ENCODE data around the gene ZMYND15.

The ZMYND15 gene

DNA sequence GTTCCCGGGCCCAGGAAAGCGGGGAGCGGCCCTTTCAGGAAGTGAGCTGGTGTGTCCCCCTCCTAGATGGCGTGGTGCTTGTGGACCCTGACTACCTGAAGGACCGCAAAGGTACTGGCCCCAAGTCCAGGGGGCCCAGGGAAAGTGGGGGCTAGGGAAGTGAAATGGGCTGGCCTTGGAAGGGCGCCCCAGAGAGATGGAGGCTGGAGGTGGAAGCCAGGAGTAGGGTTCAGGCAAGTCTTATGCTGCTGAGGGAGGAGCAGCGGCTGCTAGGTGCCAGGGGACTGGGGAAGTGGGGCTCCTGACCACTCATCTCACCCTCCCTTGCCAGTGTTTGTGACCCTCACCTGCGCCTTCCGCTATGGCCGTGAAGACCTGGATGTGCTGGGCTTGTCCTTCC is 23.6 kb upstream of the ZMYND15 start:
- no peak for DNase-seq

DNA sequence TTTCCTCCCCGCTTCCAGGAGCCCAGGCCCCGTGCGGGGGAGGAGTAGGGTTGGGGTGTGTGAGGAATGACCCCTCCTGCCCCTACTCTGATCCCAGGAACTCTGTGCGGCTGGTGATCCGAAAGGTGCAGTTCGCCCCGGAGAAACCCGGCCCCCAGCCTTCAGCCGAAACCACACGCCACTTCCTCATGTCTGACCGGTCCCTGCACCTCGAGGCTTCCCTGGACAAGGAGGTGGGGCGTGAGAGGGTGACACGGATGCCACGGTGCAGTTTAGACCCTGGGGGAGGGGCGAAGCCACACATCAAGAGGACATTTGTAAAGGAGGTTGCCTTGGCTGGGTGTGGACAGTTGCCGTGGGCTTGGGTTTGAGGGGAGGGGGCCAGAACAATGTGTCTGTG is 21.8 kb upstream of the ZMYND15 start:
- DNase-seq = no peak

DNA sequence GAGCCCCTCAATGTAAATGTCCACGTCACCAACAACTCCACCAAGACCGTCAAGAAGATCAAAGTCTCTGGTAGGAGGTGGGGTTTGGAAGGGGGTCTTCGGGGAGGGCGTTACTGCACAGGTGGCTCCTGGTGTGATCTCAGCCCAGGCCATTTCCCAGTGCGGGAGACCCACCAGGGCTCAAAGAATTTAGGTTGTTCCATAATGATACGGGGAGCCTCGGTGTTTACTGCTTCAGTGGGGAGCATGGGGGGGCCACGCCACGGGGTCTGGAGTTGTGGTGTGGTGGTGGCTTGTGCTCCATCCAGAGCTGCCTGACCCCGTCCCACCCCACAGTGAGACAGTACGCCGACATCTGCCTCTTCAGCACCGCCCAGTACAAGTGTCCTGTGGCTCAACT is 21.4 kb upstream of the ZMYND15 start:
- DNase-seq = no peak

DNA sequence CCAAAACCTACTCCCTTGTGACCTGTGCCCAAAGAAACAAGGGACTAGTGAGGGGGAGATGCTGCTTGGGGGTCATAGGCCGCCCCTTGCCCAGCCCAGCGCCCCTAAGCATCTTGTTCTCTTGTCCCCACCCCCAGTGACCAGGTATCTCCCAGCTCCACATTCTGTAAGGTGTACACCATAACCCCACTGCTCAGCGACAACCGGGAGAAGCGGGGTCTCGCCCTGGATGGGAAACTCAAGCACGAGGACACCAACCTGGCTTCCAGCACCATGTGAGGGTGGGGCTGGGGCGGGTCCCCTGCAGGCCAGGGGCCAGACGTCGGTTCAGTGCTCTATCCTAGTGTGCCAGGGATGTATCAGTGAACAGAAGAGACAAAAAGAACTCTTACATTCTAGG is 20.5 kb upstream of the ZMYND15 start:
- no peak for DNase-seq

DNA sequence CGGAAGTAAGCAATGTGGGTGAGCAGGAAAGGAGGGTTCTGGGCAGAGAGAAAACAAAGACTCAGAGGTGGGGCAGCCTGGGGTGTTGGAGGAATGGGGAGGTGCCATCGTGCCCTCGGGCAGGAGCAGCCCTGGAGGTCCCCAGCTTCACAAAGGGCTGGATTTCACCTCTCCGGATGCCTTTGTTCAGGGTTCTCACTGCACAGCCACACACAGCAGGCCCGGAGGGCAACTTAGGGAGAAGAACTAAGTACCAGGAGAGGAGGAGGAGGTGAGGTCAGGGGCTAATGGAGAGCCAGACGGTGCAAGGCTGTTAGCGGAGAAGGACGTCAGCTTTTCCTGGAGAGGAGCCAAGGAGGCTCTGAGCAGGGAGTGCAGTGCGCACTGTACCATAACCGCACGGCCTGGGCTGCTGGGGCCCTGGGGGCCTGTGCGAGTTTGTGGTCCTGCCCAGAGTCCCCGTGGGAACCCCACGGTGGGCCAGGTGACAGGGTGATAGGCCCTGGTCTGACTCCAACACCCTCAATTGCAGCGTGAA is 19.9 kb upstream of the ZMYND15 start:
- no peak for DNase-seq

DNA sequence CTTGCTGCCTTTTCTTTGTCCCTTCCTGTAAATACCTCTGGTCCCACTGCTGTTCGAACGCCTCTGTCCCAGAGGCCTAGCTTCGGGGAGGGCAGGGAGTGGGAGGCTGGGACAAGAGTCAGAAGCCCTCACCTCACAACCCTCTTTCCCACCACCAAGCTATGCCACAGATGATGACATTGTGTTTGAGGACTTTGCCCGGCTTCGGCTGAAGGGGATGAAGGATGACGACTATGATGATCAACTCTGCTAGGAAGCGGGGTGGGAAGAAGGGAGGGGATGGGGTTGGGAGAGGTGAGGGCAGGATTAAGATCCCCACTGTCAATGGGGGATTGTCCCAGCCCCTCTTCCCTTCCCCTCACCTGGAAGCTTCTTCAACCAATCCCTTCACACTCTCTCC is 18.8 kb upstream of the ZMYND15 start:
- no peak for DNase-seq

DNA sequence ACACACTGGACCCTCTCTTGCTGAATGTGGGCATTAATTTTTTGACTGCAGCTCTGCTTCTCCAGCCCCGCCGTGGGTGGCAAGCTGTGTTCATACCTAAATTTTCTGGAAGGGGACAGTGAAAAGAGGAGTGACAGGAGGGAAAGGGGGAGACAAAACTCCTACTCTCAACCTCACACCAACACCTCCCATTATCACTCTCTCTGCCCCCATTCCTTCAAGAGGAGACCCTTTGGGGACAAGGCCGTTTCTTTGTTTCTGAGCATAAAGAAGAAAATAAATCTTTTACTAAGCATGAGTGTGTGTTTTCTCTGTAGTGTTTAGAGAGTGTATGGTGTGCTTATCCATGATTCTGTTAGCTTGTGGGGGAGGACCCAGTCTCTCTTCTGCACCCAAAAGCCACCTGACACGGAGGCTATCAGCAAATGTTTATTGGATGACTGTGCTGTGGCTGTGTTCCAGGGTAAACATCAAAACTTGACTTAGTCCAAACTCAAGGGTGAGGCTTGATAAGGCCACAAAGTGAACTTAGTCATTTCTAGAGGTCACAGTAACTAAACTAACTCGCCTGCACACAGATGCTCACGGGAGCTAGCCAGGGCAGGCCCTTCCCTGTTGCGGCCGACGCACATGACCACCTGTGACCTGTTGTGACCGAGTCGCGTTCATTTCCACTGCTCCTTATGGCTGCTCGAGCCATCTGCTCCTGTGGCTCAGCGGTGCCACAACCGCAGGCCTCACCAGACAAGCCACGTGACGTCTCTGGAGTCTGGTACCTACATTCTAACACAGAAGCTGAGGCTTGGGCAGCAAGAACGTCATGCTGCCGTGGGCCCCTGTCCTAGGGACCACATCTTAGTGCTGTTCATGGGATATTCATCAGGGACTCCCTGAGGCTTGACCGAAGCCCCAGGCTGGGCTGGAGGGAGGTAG is 18.2 kb upstream of the ZMYND15 start:
- no peak for DNase-seq

DNA sequence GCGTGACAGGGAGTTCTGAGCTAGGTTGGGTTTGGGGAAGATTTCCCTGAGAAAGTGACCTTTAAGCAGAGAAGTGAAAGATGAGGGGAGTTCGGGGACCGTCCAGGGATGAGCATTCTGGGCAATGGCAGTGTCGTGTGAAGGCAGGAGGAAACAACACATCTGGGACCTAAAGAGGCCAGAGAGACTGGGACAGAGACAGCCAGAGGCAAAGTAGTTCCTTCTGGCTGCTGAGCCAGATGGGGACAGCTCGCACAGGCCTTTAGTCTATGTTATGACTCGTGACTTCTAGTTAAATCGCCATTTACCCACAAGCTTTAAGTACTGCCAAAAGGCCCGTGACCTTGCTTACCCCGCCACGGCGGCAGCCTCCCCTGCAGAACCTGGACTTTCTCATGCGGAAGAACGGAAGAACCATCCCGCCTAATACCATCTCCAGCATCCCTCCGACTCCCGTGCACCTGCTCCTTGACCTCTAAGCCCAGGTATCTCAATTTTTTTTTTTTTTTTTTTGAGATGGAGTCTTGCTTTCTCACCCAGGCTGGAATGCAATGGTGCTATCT is 16.9 kb upstream of the ZMYND15 start:
- no peak for DNase-seq

DNA sequence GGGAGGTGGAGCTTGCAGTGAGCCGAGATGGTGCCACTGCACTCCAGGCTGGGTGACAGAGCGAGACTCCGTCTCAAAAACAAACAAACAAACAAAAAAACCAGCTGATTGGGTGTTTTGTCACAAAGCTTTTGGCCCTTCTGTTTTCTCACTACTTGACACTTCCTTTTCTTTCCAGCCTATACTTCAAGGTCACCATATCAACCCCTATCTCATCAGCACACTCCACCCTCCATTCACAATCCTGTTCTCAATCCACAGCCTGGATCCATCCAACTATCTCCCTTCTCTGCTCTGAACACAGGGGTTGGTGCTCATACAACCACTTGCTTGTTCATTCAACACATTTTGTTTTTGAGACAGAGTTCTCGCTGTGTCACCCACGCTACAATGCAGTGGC is 15.0 kb upstream of the ZMYND15 start:
- no peak for DNase-seq

DNA sequence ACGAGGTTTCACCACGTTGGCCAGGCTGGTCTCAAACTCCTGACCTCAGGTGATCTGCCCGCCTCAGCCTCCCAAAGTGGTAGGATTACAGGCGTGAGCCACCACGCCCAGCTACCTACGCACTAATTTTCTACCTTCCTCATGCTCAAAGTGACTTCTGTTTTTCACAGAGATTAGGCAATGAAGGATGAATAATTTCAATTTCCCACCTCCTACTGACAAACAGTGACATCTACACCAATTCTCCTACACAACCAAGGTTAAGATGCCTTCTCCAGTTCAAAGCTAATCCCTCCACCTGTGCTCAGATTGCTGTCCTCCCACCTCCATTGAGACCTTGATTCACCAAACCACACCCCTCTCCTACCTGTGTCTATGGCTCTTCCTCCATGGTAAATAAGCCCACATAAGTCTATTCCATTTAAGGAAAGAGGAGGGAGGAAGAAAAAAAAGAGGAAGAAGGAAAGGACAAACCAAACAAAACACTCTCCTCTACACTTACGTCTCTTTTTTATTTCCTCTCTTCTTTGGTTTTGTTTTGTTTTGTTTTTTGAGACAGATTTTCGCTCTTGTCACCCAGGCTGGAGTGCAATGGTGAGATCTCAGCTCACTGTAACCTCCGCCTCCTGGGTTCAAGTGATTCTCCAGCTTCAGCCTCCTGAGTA is 13.9 kb upstream of the ZMYND15 start:
- DNase-seq = no peak

DNA sequence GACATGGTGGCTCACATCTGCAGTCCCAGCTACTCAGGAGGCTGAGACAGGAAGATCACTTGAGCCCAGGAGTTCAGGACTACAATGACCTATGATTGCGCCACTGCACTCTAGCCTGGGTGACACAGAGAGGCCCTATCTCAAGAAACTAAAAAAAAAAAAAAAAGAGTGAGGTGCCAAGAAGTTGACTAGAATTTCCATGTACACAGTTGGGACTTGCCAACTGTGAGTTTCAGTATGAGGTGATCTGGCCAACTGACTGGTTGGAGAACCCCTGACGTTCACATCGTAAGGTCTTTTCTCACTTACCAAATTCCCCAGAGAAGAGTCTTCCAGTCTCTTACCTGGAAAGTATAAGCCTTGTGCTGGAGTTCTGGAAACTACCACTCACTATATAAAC is 11.5 kb upstream of the ZMYND15 start:
- DNase-seq = no peak

DNA sequence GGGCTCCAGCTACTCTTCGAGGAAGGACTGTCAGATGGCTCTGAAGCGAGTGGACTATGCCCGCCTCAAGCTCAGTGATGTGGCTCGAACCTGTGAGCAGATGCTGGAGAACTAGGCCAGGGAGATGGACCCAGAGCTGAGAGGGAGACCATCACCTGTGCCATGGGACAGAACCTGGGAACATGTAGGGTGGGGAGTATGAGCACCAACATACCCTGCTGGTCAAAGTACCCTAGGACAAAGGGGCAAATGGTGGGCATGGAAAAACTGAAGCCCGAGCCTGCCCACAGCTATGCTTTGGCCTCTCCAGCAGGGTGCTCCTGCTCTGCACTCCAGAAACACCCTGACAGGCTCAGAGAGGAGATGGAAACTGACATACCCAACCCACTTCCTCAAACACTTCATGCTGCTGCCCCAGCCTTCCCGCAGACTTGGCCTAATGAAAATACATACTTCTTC is 6.5 kb upstream of the ZMYND15 start:
- DNase-seq = no peak

DNA sequence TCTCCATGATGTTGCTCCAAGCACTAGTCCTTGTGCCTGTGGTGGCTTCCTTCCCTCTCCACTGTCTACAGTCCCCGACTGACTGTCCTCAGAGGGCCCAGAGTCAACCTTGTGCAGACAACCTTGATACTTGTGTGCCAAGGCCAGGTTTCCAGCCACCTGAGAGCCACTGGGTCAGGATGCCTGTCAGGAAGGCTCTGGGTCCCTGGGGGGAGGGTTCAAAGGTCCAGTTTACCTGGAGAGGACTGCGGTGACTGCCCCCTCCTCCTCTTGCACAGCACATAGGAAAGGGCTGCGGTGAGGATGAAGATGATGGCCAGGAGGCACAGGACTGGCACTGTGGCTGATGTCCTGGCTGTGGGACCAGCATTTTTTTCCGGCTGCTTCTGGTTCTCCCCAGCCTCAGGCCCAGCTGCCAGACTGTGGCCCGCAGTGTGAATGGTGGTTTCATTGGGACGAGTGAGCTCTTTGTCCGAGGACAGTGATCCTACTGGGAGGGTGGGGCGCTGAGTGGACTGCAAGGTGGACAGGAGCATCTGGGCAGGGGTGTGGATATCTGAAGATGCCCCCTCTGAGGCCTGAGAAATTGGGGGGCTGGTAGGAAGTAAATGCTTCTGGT is 4.7 kb upstream of the ZMYND15 start:
- no peak for DNase-seq

DNA sequence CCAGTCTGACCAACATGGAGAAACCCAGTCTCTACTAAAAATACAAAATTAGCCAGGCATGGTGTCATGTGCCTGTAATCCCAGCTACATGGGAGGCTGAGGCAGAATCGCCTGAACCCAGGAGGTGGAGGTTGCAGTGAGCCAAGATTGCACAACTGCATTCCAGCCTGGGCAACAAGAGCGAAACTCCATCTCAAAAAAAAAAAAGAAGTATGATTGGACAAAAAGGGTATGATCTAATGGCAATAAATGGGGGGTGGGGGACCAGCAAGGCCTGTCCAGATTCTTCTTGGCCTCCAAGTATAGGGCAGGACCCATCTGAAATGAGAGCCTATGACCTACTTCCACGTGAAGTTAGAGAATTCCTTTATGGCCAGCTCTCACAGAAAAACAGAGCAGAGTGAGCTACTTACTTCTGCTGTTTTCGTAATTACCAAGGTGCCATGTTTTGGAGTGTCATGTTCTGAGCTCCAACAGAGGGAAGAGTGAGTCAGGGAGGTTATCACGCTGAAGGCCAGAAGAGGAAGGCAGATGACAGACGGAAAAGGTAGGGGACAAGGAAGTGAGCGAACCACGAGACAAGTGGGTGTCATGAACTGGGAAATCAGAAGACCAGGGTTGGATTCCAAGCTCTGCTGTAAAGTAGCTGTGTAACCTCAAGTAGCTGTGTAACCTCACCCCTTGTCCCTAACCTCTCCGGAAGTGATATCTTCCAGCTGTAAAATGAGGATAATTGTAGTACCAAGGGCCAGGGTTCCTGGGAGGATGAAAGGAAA is 3.6 kb upstream of the ZMYND15 start:
- no peak for DNase-seq

DNA sequence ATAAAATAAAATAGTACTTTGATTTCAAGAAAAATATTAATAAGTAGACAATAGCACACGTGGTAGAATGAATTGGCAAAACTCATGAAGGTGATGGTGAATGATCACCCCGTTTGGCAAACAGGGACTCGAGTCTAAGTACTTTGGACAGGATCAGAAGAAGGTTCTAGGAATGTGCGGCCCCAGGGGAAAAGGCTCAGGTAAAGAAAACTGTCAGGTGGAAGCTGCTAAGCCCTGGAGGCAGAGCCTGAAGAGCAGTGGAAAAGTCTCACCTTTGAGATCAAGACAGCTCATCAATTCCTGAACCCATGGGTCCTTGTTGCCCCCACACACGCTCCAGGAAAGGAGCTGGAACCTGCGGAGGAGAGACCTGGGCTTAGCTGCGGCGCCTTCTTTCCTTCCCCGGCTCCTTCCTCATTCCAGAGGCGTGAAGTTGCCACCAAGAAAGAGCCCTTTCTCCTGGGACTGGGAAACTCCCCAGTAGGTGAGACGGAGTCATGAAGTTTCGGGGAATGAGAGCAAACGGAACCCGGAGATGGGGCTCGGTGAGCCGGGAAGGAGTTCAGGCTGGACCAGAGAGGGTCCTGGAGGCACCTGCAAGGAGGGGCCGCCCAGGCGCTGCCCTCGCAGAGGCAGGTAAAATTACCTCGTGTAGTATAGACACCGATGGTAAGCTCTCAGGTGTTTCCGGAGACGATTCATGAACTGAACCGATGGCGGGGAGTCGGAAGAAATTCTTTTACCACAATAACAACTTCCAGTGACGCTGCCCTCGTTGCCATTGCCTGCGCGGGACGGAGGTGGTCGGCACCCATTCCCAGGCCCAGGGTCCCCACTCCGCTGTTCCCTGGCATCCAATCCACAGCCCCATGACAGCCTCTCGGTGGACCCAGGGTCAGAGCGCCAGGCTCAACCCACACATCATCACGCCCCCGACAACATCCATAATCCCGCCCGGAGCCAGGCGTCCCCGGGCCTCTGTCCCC is 1.2 kb upstream of the ZMYND15 start:
- no peak for DNase-seq

DNA sequence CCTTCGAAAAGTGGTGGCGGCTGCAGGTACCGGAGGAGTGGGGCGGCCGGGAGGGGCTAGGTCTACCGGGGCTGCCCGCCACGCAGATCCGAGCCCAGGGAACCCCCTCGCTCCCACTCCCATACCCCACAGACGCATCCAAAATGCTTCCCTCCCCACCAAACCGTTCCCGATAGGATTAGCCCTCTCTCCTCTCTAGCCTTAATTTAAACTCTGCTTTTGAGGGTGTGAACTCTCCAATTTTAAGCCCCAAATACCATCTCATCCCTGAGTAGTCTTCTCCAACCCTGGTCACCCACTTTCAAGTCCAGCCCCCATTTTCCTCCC is 355 bp downstream of the ZMYND15 start:
- no peak for DNase-seq

DNA sequence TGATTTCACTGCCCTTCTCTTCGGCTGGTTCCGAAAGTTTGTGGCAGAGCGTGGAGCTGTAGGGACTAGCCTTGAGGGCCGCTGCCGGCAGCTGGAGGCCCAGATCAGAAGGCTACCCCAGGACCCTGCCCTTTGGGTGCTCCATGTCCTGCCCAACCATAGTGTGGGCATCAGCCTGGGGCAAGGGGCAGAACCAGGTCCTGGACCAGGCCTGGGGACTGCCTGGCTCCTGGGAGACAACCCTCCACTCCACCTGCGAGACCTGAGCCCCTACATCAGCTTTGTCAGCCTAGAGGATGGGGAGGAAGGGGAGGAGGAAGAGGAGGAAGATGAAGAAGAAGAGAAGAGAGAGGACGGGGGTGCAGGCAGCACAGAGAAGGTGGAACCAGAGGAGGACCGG is 951 bp downstream of the ZMYND15 start:
- DNase-seq = no peak

DNA sequence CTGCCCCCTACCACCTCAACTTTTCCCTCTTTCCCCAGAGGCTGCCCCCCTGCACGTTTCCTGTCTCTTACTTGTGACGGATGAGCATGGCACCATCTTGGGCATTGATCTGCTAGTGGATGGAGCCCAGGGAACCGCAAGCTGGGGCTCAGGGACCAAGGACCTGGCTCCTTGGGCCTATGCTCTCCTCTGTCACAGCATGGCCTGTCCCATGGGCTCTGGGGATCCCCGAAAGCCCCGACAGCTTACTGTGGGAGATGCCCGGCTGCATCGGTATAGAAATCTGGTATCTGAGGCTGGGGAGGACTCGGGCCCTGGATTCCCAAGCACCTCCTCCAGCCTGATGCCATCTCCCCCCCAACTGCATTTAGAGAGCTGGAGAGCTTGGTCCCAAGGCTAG is 1.9 kb downstream of the ZMYND15 start:
- no peak for DNase-seq

DNA sequence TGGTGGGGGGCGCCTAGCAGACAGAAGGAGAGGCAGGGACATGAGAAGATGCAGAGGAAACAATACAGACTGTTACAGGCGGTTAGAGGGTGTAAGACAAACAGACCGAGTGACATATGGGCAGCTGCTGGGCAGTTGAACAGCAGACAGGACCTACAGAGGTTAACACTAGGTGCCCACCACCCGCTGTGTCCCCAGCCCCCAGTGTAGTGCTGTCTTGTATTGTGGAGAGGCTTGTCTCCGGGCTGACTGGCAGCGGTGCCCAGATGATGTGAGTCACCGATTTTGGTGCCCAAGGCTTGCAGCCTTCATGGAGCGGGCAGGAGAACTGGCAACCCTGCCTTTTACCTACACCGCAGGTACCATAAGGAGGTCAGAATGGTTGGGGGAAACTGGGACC is 2.5 kb downstream of the ZMYND15 start:
- DNase-seq = no peak

DNA sequence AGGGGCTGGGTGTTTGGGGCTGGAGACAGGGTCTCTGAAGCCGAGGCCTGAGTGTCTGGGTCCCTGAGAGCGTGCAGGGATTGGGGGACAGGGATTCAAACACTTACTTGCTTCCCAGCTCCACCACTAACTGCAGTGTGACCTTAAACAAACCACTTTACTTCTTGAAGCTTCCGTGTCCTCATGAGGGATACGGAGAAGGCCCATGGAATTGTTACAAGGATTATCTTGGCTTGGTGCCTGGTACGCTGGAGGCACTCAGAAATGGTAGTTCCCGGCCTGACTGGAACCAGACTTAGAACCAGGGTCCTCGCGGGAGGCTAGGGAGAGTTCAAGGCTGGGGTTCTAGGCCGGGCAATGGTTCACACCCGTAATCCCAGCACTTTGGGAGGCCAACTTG is 3.0 kb downstream of the ZMYND15 start:
- DNase-seq = no peak

DNA sequence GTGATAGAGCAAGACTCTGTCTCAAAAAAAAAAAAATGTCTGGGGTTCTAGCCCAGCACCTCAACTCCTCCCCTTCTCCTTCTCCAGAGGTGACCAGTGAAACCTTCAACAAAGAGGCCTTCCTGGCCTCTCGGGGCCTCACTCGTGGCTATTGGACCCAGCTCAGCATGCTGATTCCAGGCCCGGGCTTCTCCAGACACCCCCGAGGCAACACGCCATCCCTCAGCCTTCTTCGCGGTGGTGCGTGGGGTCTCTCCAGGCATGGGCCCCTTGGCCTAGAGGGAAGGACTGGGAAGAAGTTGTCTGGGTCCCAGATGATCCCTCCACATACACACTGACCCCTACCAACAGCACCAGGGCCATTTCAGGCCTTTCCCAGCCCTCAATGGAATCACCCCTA is 3.6 kb downstream of the ZMYND15 start:
- no peak for DNase-seq
